ENCODE results near the gene ATP10A.
"Not testable (repeated sequence)": the region's sequence is repeated elsewhere in the genome, so short reads cannot be mapped to it uniquely, and the experiment has no call there.

The ATP10A gene

GRCh38 chr15:25771338-25771706 lies 91.8 kb downstream of the ATP10A start:
- no peak for DNase-seq (ENCODE audit: low read depth)

- DNase-seq (ENCODE audit: low read depth): no peak
Measured at GRCh38 chr15:25770618-25771337, 92.3 kb downstream of the ATP10A start.

GRCh38 chr15:25770031-25770430 lies 93.1 kb downstream of the ATP10A start:
- DNase-seq (ENCODE audit: low read depth): no peak

GRCh38 chr15:25768271-25768670 lies 94.9 kb downstream of the ATP10A start:
- DNase-seq (ENCODE audit: low read depth): no peak

GRCh38 chr15:25767356-25768151 lies 95.6 kb downstream of the ATP10A start:
- DNase-seq (ENCODE audit: low read depth): no peak

- no peak for DNase-seq (ENCODE audit: low read depth)
Measured at GRCh38 chr15:25766417-25766816, 96.7 kb downstream of the ATP10A start.

- DNase-seq (ENCODE audit: low read depth): no peak
Measured at GRCh38 chr15:25764980-25765735, 98.0 kb downstream of the ATP10A start.

- no peak for DNase-seq (ENCODE audit: low read depth)
Measured at GRCh38 chr15:25763954-25764353, 99.2 kb downstream of the ATP10A start.

- DNase-seq (ENCODE audit: low read depth): no peak
Measured at GRCh38 chr15:25763331-25763751, 99.8 kb downstream of the ATP10A start.

- DNase-seq (ENCODE audit: low read depth): no peak
Measured at GRCh38 chr15:25761971-25762662, 101.0 kb downstream of the ATP10A start.

- no peak for DNase-seq (ENCODE audit: low read depth)
Measured at GRCh38 chr15:25759421-25759820, 103.7 kb downstream of the ATP10A start.

- not testable (repeated sequence) for DNase-seq (ENCODE audit: low read depth)
Measured at GRCh38 chr15:25758612-25759011, 104.5 kb downstream of the ATP10A start.

- DNase-seq (ENCODE audit: low read depth): no peak
Measured at GRCh38 chr15:25743548-25744275, 119.4 kb downstream of the ATP10A start.

GRCh38 chr15:25742776-25743547 lies 120.2 kb downstream of the ATP10A start:
- no peak for DNase-seq (ENCODE audit: low read depth)

- DNase-seq (ENCODE audit: low read depth): no peak
Measured at GRCh38 chr15:25742041-25742730, 120.9 kb downstream of the ATP10A start.

GRCh38 chr15:25741256-25741580 lies 121.9 kb downstream of the ATP10A start:
- DNase-seq (ENCODE audit: low read depth): no peak

- DNase-seq (ENCODE audit: low read depth): no peak
Measured at GRCh38 chr15:25740383-25741255, 122.5 kb downstream of the ATP10A start.

GRCh38 chr15:25739687-25740121 lies 123.4 kb downstream of the ATP10A start:
- DNase-seq (ENCODE audit: low read depth): no peak
